NB4 (cell line): ENCODE data around the gene EPGN.

ENCODE experiments used
- DNase-seq: peaks from one replicate; pipeline ENCODE4 v3.0.0; 2010; ENCODE audit warnings: low read depth
- H3K4me3 ChIP-seq: one replicate; pipeline ENCODE4 v1.5.1; 2011; ENCODE audit warnings: mild to moderate bottlenecking, low read depth, low read length, moderate library complexity
- MAX ChIP-seq: IDR thresholded peaks from 2 replicates; pipeline ENCODE4 v1.6.1; 2011; ENCODE audit warnings: low read depth, low read length
- MYC ChIP-seq: IDR thresholded peaks from 2 replicates; pipeline ENCODE4 v1.6.1; 2011; ENCODE audit warnings: low read depth, low read length
- POLR2A ChIP-seq: IDR thresholded peaks from 2 replicates; pipeline ENCODE4 v1.6.1; 2011; ENCODE audit warnings: mild to moderate bottlenecking; ENCODE audit not compliant: insufficient read length; ENCODE audit errors: extremely low read depth
- TF ChIP-seq, protein P1 (sequence below): IDR thresholded peaks from one replicate; pipeline ENCODE4 v1.5.1; 2012; ENCODE audit warnings: low read depth, low read length

The EPGN gene

GRCh38 chr4:74317616-74318246 is 9.5 kb downstream of the EPGN start:
- no peak overlapping the region for H3K4me3 ChIP-seq
- TF ChIP-seq MAX (no peak), MYC (no peak), POLR2A (no peak)
- TF ChIP-seq, protein P1, sequence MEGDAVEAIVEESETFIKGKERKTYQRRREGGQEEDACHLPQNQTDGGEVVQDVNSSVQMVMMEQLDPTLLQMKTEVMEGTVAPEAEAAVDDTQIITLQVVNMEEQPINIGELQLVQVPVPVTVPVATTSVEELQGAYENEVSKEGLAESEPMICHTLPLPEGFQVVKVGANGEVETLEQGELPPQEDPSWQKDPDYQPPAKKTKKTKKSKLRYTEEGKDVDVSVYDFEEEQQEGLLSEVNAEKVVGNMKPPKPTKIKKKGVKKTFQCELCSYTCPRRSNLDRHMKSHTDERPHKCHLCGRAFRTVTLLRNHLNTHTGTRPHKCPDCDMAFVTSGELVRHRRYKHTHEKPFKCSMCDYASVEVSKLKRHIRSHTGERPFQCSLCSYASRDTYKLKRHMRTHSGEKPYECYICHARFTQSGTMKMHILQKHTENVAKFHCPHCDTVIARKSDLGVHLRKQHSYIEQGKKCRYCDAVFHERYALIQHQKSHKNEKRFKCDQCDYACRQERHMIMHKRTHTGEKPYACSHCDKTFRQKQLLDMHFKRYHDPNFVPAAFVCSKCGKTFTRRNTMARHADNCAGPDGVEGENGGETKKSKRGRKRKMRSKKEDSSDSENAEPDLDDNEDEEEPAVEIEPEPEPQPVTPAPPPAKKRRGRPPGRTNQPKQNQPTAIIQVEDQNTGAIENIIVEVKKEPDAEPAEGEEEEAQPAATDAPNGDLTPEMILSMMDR, result no peak
- DNase-seq, result no peak

DNA sequence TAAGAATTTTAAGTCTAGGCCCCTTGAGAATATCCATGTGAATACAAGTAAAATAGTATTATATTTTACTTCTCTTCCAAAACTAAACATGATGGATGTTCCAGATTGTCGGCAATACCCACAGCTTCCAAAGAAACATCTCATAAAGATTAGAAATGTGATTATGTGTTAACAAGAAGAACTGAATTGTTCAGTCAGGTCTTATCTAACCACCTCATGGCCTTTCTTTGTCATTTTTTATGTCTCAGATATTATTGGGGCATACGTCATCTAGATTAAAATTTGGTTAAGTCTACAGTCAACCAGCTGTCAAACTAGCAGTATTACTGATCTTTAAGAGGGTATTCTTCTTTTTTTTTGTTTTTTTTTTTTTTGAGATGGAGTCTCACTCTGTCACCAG is 10.0 kb downstream of the EPGN start:
- no peak for TF ChIP-seq MAX
- no peak for TF ChIP-seq MYC
- TF ChIP-seq, protein P1, result no peak
- no peak for TF ChIP-seq POLR2A
- no peak for DNase-seq
- H3K4me3 ChIP-seq, result no peak overlapping the region

DNA sequence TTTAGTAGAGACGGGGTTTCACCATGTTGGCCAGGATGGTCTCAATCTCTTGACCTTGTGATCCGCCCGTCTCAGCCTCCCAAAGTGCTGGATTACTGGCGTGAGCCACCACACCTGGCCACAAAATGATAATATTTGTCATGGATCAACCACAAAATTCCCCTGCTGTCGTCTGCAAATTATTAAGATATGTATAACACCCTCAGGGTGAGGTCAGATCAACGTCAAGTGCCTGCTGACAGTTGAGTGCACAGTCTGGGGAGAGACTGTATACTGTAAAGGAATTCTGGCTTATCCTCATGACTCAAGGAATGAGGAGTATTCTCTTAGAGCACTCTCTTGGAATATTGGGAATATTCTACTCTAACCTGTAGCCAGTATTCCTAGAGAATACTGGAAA is 11.2 kb downstream of the EPGN start:
- TF ChIP-seq MAX (no peak), POLR2A (no peak), MYC (no peak)
- TF ChIP-seq, protein P1, result no peak
- DNase-seq, result no peak
- no peak overlapping the region for H3K4me3 ChIP-seq

DNA sequence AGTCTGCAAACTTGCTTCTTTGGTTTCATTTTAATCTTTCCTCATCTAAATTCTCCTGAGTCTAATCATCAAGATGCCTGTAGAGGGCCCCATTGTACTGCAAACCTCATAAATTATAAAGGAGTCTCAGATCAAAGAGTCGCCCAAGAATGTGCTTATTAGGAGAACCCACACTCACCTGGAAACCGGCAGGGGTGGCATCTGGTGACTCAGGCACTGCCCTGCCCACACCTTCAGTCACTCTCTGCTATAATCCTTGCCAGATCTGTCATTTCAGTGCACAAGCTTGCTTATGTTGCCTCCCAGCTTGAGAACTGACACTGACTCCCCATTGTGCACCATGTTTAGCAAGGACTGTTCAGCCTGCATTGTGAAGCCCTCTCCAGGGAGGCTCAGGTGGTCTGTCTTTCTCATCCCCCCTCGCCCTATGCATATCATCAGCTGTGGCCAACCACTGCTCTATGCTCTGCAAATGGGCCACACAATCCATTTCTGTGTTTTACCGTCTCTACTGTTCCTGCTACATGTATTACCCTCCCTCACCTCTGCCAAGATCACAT is 12.4 kb downstream of the EPGN start:
- DNase-seq, result peak; percentile 62
- H3K4me3 ChIP-seq, result no peak overlapping the region
- TF ChIP-seq POLR2A (no peak), MAX (no peak), MYC (no peak)
- TF ChIP-seq, protein P1, result peak; percentile 37

DNA sequence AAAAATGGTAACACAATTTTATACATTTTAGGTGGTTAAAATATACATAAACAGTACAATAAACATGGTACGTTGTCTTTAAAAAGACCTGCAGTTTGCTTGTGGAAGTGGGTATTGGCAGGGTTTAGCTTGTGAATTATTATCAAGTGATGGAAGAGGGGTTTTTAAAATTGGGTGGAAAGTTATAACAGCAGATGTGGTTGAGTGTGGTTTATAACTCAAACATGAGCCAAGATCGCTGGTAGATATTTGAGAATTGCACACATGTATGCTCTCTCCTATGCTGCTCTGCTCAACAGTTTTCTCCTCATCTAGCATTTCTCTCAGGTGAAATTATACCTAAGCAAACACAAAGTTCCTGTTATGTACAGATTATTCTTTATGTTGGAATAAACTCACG is 14.0 kb downstream of the EPGN start:
- H3K4me3 ChIP-seq, result no peak overlapping the region
- DNase-seq, result no peak
- TF ChIP-seq, protein P1, result no peak
- no peak for TF ChIP-seq MYC
- TF ChIP-seq POLR2A, result no peak
- TF ChIP-seq MAX, result no peak
